Suprapubic skin (tissue), 3 donors: ENCODE results near the gene RASSF5.

Experiments used
- CTCF ChIP-seq, 2 donors: fragments of 200-600 bp in 1 of 2; fragments of 450-650 bp in 1 of 2; sonication (generic) in 1 of 2; IDR thresholded peaks; one replicate each; pipeline ENCODE4 v1.5.1; 2016 to 2019; ENCODE audit warnings: antibody characterized with exemption in 2 of 2, mild to moderate bottlenecking in 1 of 2, moderate library complexity in 1 of 2
- POLR2AphosphoS5 ChIP-seq, 3 donors: sonication (generic); formaldehyde crosslinking; IDR thresholded peaks; one replicate each; pipeline ENCODE4 v1.6.1; 2017; ENCODE audit warnings: antibody characterized with exemption in 3 of 3

- TF ChIP-seq POLR2AphosphoS5 (IDR thresholded peaks at IDR 0.05) (no peak), CTCF (IDR thresholded peaks at IDR 0.05) (no peak)
Measured at GRCh38 chr1:206534552-206534951, 27.2 kb downstream of the RASSF5 start.
